Activated naive CD4-positive, alpha-beta T cell treated with anti-CD3 and anti-CD28 coated beads, Interleukin-2, amount 50 U/mL, for 24 hours (primary cell): ENCODE data around the gene SERPINF2.
"Not testable (repeated sequence)": the region's sequence is repeated elsewhere in the genome, so short reads cannot be mapped to it uniquely, and the experiment has no call there.

Experiments
- H3K27ac Mint-ChIP-seq: one replicate; pipeline ENCODE4 v1.8.0; 2021; ENCODE audit warnings: mild to moderate bottlenecking, mixed read lengths
- H3K27me3 Mint-ChIP-seq: one replicate; pipeline ENCODE4 v1.8.0; 2021; ENCODE audit warnings: mixed read lengths
- H3K36me3 Mint-ChIP-seq: one replicate; pipeline ENCODE4 v1.8.0; 2021; ENCODE audit warnings: mixed read lengths
- H3K4me1 Mint-ChIP-seq: one replicate; pipeline ENCODE4 v1.8.0; 2021; ENCODE audit warnings: mixed read lengths
- H3K4me3 Mint-ChIP-seq: one replicate; pipeline ENCODE4 v1.8.0; 2021; ENCODE audit warnings: mild to moderate bottlenecking, mixed read lengths
- H3K9me3 Mint-ChIP-seq: one replicate; pipeline ENCODE4 v1.8.0; 2021; ENCODE audit warnings: mixed read lengths

SERPINF2 gene

DNA sequence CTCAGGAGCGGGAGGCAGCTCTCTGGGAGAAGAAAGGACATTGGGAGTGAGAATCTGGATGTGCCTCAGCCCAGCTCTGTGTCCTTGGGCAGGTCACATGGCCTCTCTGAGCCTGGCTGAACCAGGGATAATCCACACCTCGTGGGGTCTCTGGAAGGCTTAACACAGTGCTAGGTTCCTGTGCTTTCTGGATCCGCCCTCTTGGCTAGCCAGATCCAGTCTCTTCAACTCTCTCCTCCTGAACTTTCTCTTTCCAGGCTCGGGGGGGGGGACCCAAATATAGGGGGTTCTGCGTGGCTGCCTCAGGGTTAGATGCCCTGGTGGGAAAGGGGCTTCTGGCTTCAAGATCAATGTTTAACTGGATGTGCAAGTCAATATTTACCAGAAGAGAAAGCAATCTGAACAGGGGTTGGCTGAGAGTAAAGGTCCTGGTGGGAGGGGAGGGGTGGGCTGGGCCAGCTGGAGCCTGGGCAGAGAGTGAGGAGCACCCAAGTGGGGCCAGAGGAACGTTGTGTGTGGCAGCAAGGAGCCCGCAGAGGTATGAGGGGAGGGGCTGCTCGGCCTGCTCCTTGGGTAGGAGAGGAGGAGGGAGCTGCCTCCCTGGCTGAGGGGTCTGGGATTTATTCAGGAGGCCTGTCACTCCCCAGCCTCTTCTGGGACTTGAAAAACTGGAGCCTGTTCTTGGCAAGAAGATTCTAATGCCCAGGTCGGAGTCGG, at the start of gene SERPINF2:
Gene SERPINF2, plus strand, starts transcription at position 501 of the 717 bp plus-strand sequence. CDS start 2,125 bp downstream, outside the sequence.
- H3K27ac Mint-ChIP-seq = no peak within 1 kb of the TSS
- no peak within 1 kb of the TSS for H3K4me3 Mint-ChIP-seq
- H3K27me3 Mint-ChIP-seq = no peaks in the 10 kb centered on the region
- H3K4me1 Mint-ChIP-seq = no peaks in the 10 kb centered on the region
- H3K9me3 Mint-ChIP-seq = no peaks in the 10 kb centered on the region
- no peaks in the 10 kb centered on the region for H3K36me3 Mint-ChIP-seq

DNA sequence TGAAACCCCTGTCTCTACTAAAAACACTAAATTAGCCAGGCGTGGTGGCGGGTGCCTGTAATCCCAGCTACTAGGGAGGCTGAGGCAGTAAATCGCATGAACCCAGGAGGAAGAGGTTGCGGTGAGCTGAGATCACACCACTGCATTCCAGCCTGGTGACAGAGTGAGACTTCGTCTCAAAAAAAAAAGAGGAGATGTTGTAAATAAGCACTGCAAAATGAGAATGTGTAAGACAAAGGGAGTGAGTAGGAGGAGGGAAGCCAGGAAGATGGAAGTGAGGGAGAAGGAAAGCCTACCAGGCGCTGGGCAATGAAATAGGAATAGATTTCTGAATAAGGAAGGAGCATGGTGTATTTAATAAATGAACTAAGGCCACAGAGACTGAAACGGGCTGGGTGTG, 49.3 kb upstream of the SERPINF2 start:
- no peaks in the 10 kb centered on the region for H3K36me3 Mint-ChIP-seq

GRCh38 chr17:1695365-1695764, 47.3 kb upstream of the SERPINF2 start:
- no peaks in the 10 kb centered on the region for H3K9me3 Mint-ChIP-seq
- no peak overlapping the region for H3K4me3 Mint-ChIP-seq
- H3K27ac Mint-ChIP-seq = no peak overlapping the region
- peaks cover 2% of the 10 kb centered on the region for H3K27me3 Mint-ChIP-seq
- H3K4me1 Mint-ChIP-seq = no peaks in the 10 kb centered on the region
- H3K36me3 Mint-ChIP-seq = no peaks in the 10 kb centered on the region

More for the DNA sequence above, 49.3 kb upstream of the SERPINF2 start:
- H3K4me3 Mint-ChIP-seq = no peak overlapping the region
- no peaks in the 10 kb centered on the region for H3K9me3 Mint-ChIP-seq
- peaks cover 2% of the 10 kb centered on the region for H3K27me3 Mint-ChIP-seq
- no peak overlapping the region for H3K27ac Mint-ChIP-seq
- no peaks in the 10 kb centered on the region for H3K4me1 Mint-ChIP-seq

DNA sequence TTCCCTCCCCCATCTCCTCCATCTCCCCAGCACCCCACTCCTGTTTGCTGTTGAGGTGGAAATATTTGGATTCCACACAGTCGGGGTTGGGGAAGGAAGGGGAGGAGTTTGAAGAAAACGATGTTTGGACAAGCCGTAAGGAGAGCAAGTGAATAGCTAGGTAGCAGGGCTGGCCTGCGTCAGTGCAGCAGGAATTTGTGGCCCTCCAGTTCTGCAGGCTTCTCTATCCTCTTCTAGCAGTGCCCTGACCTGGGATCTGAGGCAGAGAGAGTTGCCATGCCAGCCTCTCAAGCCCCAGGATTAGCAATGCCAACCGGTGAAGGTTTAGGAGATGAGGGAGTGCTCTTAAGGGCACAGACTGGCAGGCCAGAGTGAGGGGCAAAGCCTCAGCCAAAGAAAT, 45.0 kb upstream of the SERPINF2 start:
- no peaks in the 10 kb centered on the region for H3K4me1 Mint-ChIP-seq
- no peaks in the 10 kb centered on the region for H3K36me3 Mint-ChIP-seq
- H3K27ac Mint-ChIP-seq = no peak overlapping the region
- no peaks in the 10 kb centered on the region for H3K9me3 Mint-ChIP-seq
- no peak overlapping the region for H3K4me3 Mint-ChIP-seq
- peaks cover 2% of the 10 kb centered on the region for H3K27me3 Mint-ChIP-seq

- not testable (repeated sequence) for H3K27ac Mint-ChIP-seq, H3K27me3 Mint-ChIP-seq, H3K4me3 Mint-ChIP-seq
Measured at GRCh38 chr17:1699891-1700290, 42.8 kb upstream of the SERPINF2 start.

GRCh38 chr17:1703063-1703462, 39.6 kb upstream of the SERPINF2 start:
- Mint-ChIP-seq H3K4me1 (no peaks in the 10 kb centered on the region), H3K27me3 (peaks cover 10% of the 10 kb centered on the region), H3K4me3 (no peak overlapping the region), H3K36me3 (no peaks in the 10 kb centered on the region), H3K9me3 (no peaks in the 10 kb centered on the region), H3K27ac (no peak overlapping the region)

More at GRCh38 chr17:1699891-1700290, 42.8 kb upstream of the SERPINF2 start:
- not testable (repeated sequence) for H3K9me3 Mint-ChIP-seq, H3K36me3 Mint-ChIP-seq, H3K4me1 Mint-ChIP-seq

- Mint-ChIP-seq H3K9me3 (no peaks in the 10 kb centered on the region), H3K27me3 (peaks cover 11% of the 10 kb centered on the region), H3K27ac (peak overlapping the region; percentile 26), H3K4me3 (no peak overlapping the region), H3K4me1 (no peaks in the 10 kb centered on the region), H3K36me3 (no peaks in the 10 kb centered on the region)
Measured at GRCh38 chr17:1705004-1705403, 37.7 kb upstream of the SERPINF2 start.

DNA sequence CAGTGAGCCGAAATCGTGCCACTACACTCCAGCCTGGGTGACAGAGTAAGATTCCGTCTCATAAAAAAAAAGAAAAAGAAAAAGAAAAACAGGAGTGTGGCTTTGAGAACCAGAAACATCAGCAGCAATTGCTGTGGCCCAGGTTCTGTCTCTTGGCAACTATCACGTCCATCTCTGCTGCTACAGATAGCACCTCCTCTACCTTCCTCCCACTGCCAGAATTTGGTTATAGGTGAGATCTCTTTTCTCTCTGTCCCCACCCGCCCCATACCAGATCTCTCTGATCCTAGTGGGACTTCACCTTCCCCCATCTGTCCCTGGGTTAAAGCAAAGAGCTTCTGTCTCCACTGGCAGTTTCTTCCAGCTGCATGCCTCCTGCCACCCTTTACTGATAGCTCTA, 35.6 kb upstream of the SERPINF2 start:
- Mint-ChIP-seq H3K27me3 (peaks cover 14% of the 10 kb centered on the region), H3K4me1 (peaks cover 14% of the 10 kb centered on the region), H3K36me3 (peaks cover 2% of the 10 kb centered on the region), H3K4me3 (no peak overlapping the region), H3K27ac (no peak overlapping the region), H3K9me3 (no peaks in the 10 kb centered on the region)

DNA sequence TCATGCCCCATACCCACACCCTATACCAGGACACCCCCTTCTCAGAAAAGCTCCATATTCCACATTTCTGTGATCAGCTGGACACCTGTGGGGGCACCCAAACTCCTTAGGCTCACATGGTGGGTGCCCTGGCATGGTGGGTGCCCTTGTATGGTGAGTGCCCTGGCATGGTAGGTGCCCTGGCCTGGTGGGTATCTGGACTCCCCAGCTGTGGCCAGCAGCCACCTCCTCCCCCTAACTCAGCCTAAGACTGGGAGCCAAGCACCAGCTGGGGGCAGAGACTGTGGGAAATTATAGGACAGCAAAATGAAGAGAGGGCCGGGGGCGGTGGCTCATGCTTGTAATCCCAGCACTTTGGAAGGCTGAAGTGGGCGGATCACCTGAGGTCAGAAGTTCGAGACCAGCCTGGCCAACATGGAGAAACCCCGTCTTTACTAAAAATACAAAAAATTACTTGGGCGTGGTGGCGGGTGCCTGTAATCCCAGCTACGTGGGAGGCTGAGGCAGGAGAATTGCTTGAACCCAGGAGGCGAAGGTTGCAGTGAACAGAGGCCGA, 33.8 kb upstream of the SERPINF2 start:
- peak overlapping the region; percentile 63 for H3K4me3 Mint-ChIP-seq
- not testable (repeated sequence) for H3K36me3 Mint-ChIP-seq, H3K9me3 Mint-ChIP-seq, H3K27ac Mint-ChIP-seq
- peaks cover 14% of the 10 kb centered on the region for H3K4me1 Mint-ChIP-seq
- peaks cover 15% of the 10 kb centered on the region for H3K27me3 Mint-ChIP-seq

DNA sequence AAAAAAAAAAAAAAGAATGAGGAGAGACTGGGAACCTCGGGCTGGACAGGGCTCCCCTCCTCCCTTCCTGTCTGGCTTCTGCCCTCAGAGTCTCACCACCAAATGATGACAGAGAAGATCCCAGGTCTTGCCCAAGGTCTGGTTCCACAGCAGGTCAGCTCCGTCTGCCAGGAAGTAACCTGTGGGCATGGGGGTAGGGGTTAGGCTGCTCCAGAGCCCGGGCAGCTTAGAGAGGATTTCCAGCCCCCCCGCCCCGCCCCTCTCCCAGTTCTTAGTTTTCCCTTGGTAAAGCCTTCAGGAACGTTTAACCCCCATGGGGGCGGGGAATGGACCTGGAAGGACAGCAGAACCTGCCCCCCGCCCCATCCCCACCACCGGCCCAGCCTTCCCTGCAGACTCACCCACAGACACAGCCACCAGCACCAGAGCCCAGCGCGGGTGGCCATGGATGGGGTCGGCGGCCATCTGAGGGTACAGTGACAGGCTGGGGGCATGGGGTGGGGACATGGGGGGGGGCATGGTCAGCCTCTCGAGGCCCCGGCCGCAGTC, 33.2 kb upstream of the SERPINF2 start:
- peaks cover 18% of the 10 kb centered on the region for H3K4me1 Mint-ChIP-seq
- peaks cover 15% of the 10 kb centered on the region for H3K27me3 Mint-ChIP-seq
- no peak overlapping the region for H3K27ac Mint-ChIP-seq
- no peak overlapping the region for H3K4me3 Mint-ChIP-seq
- no peaks in the 10 kb centered on the region for H3K9me3 Mint-ChIP-seq
- H3K36me3 Mint-ChIP-seq = peaks cover 2% of the 10 kb centered on the region

- Mint-ChIP-seq H3K9me3 (no peaks in the 10 kb centered on the region), H3K27me3 (peaks cover 12% of the 10 kb centered on the region), H3K36me3 (peaks cover 2% of the 10 kb centered on the region), H3K27ac (no peak within 1 kb of the TSS), H3K4me3 (peak within 1 kb of the TSS; percentile 74), H3K4me1 (peaks cover 21% of the 10 kb centered on the region)
Measured at GRCh38 chr17:1709971-1710806, 32.5 kb upstream of the SERPINF2 start, which contains the start of gene TLCD2. Gene TLCD2, minus strand, starts transcription at chr17:1710377. Its CDS starts 135 bp downstream, at chr17:1710242.

DNA sequence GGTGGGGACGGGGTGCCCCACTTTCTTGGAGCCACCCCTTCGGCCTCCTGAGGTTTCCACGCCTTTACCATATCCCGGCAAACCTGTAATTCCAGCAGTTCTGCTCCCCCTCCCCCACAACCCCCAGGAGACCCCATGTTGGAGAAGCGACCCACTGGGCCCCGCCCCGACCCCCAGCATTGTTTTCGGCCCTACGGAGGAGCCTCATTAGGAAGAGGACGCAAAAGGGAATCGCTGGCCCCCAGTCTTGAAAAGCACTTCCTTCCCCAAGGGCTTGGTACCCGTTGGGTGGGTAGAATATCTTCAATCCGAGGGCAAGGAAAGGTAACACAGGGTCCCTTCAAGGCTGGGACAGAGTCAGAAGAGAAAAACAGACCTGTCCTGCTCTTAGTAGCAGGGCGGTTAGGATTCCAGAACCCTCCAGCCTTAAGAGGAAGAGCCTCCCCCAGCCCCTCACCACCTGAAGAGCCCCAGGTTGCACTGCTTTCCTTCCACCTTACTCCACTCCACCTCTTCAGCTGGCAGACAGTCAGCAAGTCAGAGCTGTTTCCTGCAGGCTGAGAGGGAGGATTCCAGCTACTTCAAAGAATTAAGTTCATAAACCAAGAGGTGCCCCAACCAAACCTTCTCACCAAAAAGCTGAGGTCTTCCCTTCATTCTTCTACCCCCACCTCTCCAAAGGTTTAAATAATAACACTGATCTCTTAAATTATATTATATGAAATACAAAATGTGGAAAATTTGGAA, 31.7 kb upstream of the SERPINF2 start:
- Mint-ChIP-seq H3K9me3 (no peaks in the 10 kb centered on the region), H3K36me3 (peaks cover 2% of the 10 kb centered on the region), H3K27me3 (peaks cover 10% of the 10 kb centered on the region), H3K27ac (no peak overlapping the region), H3K4me1 (peaks cover 21% of the 10 kb centered on the region), H3K4me3 (peak overlapping the region; percentile 74)

DNA sequence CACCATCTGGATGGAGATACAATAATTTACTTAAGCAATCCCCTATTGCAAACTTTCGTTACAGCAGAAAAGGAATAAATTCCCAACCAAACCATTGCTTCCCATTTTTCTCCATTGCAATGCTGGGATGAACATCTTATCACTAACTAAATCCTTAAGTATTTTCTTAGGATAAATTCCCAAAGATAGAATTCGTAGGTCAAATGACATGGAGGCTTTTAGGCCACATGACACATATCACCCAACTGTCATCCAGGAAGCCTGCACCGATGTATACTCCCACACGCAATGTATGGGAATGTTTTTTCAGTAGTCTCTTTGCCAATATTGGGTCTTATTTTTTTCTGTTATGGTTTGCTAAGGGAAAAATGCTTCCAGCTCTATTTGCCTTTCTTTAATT, 30.9 kb upstream of the SERPINF2 start:
- peak overlapping the region; percentile 74 for H3K4me3 Mint-ChIP-seq
- H3K27ac Mint-ChIP-seq = no peak overlapping the region
- peaks cover 10% of the 10 kb centered on the region for H3K27me3 Mint-ChIP-seq
- no peaks in the 10 kb centered on the region for H3K9me3 Mint-ChIP-seq
- peaks cover 21% of the 10 kb centered on the region for H3K4me1 Mint-ChIP-seq
- H3K36me3 Mint-ChIP-seq = peaks cover 2% of the 10 kb centered on the region

- Mint-ChIP-seq H3K27me3 (peaks cover 7% of the 10 kb centered on the region), H3K36me3 (peaks cover 2% of the 10 kb centered on the region), H3K4me1 (peaks cover 24% of the 10 kb centered on the region), H3K27ac (no peak overlapping the region), H3K9me3 (no peaks in the 10 kb centered on the region), H3K4me3 (no peak overlapping the region)
Measured at GRCh38 chr17:1712271-1712670, 30.4 kb upstream of the SERPINF2 start.
